ENCODE measurements around the gene ANAPC4. TPM values are rescaled to one million over a fixed set of nuclear protein-coding genes. Genes with fewer than 3 reads are reported as not detected.

ANAPC4 gene
- polyA plus RNA-seq, 1 donor (not counting 4 experiments of a cell fraction or from before 2014, with no cell fraction given), result 26.9 TPM

DNA sequence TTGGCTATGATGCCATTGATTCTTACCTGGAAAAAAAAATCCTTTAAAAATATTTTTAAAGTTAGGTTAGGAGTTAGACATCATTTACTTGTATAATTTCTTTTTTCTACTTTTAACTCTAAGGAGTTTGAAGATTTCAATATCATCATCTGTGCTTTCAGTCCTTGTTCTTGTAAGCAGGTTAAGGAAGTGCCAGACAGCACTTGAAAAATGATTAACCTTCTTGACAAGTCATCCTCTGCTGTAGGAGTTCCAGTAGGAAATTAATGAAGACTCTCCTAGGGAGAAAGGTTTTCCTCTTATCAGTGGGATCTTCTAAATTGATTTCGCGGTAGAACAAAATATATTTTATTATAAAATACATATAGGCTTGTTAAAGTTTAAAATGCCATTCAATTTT, 29.1 kb upstream of the ANAPC4 start:
- H3K9me1 ChIP-seq (ENCODE audit: control insufficient read depth, extremely low read depth, insufficient read depth, low read length), result no peaks in the 10 kb centered on the region
- H3K4me3 ChIP-seq (ENCODE audit: control insufficient read depth in 2 of 3, extremely low read depth in 1 of 3, insufficient read depth in 2 of 3, low read depth in 1 of 3, low read length in 3 of 3), result no peak overlapping the region
- dilution Hi-C loops (cut with MboI; ENCODE audit: extremely low pct_ligation_motif_present, low sequenced_read_pairs), result no loop called here
- FAIRE-seq (no peak), DNase-seq (ENCODE audit: low read depth, low spot score) (no peak)
- no peak overlapping the region for H3K4me2 ChIP-seq (ENCODE audit: control insufficient read depth, extremely low read depth, insufficient read depth, low read depth, low read length)
- no peaks in the 10 kb centered on the region for H3K79me2 ChIP-seq (ENCODE audit: control insufficient read depth, insufficient read depth, low read length)
- no peaks in the 10 kb centered on the region for H4K20me1 ChIP-seq (ENCODE audit: control insufficient read depth, extremely low read depth, insufficient read depth, low read length)
- no peaks in the 10 kb centered on the region for H3K9me3 ChIP-seq (ENCODE audit: control insufficient read depth, low read depth, low read length)
- H3K36me3 ChIP-seq (ENCODE audit: control insufficient read depth in 2 of 2, extremely low read depth in 1 of 2, insufficient read depth in 2 of 2, low read length in 2 of 2), result peaks cover 0 to 1% of the 10 kb centered on the region in 2 experiments
- peaks cover 8% of the 10 kb centered on the region for H3K4me1 ChIP-seq (ENCODE audit: control insufficient read depth, extremely low read depth, insufficient read depth, low read length)
- no peak overlapping the region for H3K9ac ChIP-seq (ENCODE audit: control insufficient read depth, extremely low read depth, insufficient read depth, low read length)
- no peak for TF ChIP-seq EZH2 (IDR thresholded peaks at IDR 0.05; ENCODE audit: low read length)
- TF ChIP-seq, protein P1, sequence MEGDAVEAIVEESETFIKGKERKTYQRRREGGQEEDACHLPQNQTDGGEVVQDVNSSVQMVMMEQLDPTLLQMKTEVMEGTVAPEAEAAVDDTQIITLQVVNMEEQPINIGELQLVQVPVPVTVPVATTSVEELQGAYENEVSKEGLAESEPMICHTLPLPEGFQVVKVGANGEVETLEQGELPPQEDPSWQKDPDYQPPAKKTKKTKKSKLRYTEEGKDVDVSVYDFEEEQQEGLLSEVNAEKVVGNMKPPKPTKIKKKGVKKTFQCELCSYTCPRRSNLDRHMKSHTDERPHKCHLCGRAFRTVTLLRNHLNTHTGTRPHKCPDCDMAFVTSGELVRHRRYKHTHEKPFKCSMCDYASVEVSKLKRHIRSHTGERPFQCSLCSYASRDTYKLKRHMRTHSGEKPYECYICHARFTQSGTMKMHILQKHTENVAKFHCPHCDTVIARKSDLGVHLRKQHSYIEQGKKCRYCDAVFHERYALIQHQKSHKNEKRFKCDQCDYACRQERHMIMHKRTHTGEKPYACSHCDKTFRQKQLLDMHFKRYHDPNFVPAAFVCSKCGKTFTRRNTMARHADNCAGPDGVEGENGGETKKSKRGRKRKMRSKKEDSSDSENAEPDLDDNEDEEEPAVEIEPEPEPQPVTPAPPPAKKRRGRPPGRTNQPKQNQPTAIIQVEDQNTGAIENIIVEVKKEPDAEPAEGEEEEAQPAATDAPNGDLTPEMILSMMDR (optimal IDR thresholded peaks at IDR 0.05 in 1 of 3, IDR thresholded peaks at IDR 0.05 in 1 of 3, conservative IDR thresholded peaks at IDR 0.05 in 1 of 3; ENCODE audit: extremely low read depth in 1 of 3, insufficient read depth in 2 of 3, low read length in 3 of 3), result no peak
- no peaks in the 10 kb centered on the region for H3K27me3 ChIP-seq (ENCODE audit: control insufficient read depth, extremely low read depth, insufficient read depth, low read length)
- no peak overlapping the region for H2AFZ ChIP-seq (ENCODE audit: control insufficient read depth, low read length)
- H3K27ac ChIP-seq (ENCODE audit: control insufficient read depth, insufficient read depth, low read length), result no peak overlapping the region

DNA sequence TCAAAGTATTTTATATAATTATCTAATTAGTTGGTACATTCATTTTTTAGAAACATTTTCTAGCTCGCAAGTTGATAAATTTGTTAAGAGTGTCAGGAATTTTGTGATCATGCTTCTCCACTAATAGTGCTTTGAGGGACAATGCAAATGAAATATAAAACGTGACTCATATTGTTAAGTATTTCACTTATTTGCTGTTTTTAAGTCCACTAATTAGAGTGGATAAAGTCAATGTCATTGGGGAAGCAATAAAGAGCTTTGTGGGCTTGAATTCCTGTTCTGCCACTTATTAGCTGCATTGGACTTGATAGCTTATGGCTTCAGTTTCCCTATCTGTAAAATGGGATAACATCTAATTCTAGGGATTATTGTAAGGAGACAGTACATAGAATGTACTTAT, 26.5 kb upstream of the ANAPC4 start:
- no peaks in the 10 kb centered on the region for H3K27me3 ChIP-seq (ENCODE audit: control insufficient read depth, extremely low read depth, insufficient read depth, low read length)
- TF ChIP-seq EZH2 (IDR thresholded peaks at IDR 0.05; ENCODE audit: low read length), result no peak
- TF ChIP-seq, protein P1 (optimal IDR thresholded peaks at IDR 0.05 in 1 of 3, IDR thresholded peaks at IDR 0.05 in 1 of 3, conservative IDR thresholded peaks at IDR 0.05 in 1 of 3; ENCODE audit: extremely low read depth in 1 of 3, insufficient read depth in 2 of 3, low read length in 3 of 3), result no peak
- no peaks in the 10 kb centered on the region for H3K9me1 ChIP-seq (ENCODE audit: control insufficient read depth, extremely low read depth, insufficient read depth, low read length)
- no peak overlapping the region for H3K4me2 ChIP-seq (ENCODE audit: control insufficient read depth, extremely low read depth, insufficient read depth, low read depth, low read length)
- H4K20me1 ChIP-seq (ENCODE audit: control insufficient read depth, extremely low read depth, insufficient read depth, low read length), result no peaks in the 10 kb centered on the region
- H3K27ac ChIP-seq (ENCODE audit: control insufficient read depth, insufficient read depth, low read length), result no peak overlapping the region
- no peak overlapping the region for H2AFZ ChIP-seq (ENCODE audit: control insufficient read depth, low read length)
- FAIRE-seq (no peak), DNase-seq (ENCODE audit: low read depth, low spot score) (no peak)
- H3K36me3 ChIP-seq (ENCODE audit: control insufficient read depth in 2 of 2, extremely low read depth in 1 of 2, insufficient read depth in 2 of 2, low read length in 2 of 2), result peaks cover 0 to 1% of the 10 kb centered on the region in 2 experiments
- H3K4me1 ChIP-seq (ENCODE audit: control insufficient read depth, extremely low read depth, insufficient read depth, low read length), result peaks cover 8% of the 10 kb centered on the region
- no peak overlapping the region for H3K4me3 ChIP-seq (ENCODE audit: control insufficient read depth in 2 of 3, extremely low read depth in 1 of 3, insufficient read depth in 2 of 3, low read depth in 1 of 3, low read length in 3 of 3)
- dilution Hi-C loops (cut with MboI; ENCODE audit: extremely low pct_ligation_motif_present, low sequenced_read_pairs), result no loop called here
- H3K79me2 ChIP-seq (ENCODE audit: control insufficient read depth, insufficient read depth, low read length), result no peaks in the 10 kb centered on the region
- H3K9ac ChIP-seq (ENCODE audit: control insufficient read depth, extremely low read depth, insufficient read depth, low read length), result no peak overlapping the region
- H3K9me3 ChIP-seq (ENCODE audit: control insufficient read depth, low read depth, low read length), result no peaks in the 10 kb centered on the region

Data from keratinocyte (primary cell).